ENCODE measurements around the gene EEF1B2.
A peak's percentile ranks its signal among the peaks of the same experiment; 100 is the strongest.

DNA sequence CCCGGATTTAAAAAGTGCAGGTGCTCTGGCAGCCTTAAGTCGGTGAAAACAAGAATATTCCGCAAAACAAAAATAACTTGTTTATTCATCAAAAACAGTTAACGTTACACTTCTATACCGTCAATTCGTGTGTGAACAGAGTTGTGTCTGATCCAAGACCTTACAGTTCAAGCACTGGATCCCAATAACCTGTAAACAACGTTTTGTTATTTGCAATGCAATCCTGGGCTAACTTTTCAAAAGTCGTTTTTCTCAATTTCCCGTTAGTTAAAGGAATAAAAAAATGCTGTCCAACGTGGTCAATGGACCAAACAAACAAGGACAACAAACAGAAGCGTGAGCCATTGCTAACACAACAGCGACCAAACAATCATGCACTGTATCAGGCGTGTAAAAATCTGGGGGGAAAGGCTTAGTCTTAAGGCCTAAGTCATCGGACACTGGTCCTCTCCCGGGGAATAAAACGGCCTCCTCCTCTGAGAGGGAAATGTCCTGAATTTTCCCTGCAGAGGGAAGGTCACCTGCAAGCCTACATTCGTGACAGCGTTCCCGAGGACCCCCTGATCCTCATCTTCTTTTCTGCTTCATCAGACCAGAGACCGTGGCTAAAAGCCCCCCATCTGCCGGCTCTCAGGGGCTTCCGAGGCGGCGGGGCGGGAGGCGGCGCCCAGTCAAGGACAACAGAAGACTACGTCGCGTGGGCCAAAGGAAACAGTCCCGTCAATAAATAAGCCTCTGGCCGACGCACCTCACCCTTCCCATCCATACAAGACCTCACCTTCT lies 941 bp upstream of the EEF1B2 start:
- TF ChIP-seq, protein P1, sequence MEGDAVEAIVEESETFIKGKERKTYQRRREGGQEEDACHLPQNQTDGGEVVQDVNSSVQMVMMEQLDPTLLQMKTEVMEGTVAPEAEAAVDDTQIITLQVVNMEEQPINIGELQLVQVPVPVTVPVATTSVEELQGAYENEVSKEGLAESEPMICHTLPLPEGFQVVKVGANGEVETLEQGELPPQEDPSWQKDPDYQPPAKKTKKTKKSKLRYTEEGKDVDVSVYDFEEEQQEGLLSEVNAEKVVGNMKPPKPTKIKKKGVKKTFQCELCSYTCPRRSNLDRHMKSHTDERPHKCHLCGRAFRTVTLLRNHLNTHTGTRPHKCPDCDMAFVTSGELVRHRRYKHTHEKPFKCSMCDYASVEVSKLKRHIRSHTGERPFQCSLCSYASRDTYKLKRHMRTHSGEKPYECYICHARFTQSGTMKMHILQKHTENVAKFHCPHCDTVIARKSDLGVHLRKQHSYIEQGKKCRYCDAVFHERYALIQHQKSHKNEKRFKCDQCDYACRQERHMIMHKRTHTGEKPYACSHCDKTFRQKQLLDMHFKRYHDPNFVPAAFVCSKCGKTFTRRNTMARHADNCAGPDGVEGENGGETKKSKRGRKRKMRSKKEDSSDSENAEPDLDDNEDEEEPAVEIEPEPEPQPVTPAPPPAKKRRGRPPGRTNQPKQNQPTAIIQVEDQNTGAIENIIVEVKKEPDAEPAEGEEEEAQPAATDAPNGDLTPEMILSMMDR (IDR thresholded peaks at IDR 0.05): peak in 1 of 3 donors; percentile 11
- TF ChIP-seq POLR2AphosphoS5 (IDR thresholded peaks at IDR 0.05): no peak
